Fibroblast of skin of right biceps (primary cell): ENCODE data around the gene CERS6.
"Not testable (repeated sequence)": the region's sequence is repeated elsewhere in the genome, so short reads cannot be mapped to it uniquely, and the experiment has no call there.

Experiments used
- DNase-seq: peaks from one replicate; pipeline ENCODE4 v3.0.0-alpha.2; 2013

CERS6 gene

GRCh38 chr2:168469281-168469988 lies 13.4 kb downstream of the CERS6 start:
- DNase-seq, result no peak

GRCh38 chr2:168470320-168471162 lies 14.5 kb downstream of the CERS6 start:
- no peak for DNase-seq

- DNase-seq, result no peak
Observed at GRCh38 chr2:168471163-168471475, 15.0 kb downstream of the CERS6 start.

DNA sequence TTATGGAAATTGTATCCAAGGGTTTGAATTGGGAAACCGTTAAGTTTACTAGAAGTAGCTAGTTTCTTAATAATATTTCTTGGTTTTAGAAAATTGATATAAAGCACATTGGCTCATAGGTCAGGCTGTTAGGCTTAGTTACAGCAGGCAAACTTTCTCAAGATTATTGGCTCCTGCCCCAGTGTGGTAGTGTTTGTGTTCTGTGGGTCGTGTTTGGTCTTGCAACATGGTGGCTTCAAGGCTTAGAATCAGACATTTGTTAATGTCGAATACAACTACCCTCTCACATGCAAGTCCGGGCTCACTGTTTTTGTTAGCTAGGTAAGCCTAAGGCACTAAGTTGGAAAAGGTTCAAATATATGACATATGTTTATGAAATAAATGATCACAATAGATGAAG lies 19.6 kb downstream of the CERS6 start:
- DNase-seq, result no peak

DNA sequence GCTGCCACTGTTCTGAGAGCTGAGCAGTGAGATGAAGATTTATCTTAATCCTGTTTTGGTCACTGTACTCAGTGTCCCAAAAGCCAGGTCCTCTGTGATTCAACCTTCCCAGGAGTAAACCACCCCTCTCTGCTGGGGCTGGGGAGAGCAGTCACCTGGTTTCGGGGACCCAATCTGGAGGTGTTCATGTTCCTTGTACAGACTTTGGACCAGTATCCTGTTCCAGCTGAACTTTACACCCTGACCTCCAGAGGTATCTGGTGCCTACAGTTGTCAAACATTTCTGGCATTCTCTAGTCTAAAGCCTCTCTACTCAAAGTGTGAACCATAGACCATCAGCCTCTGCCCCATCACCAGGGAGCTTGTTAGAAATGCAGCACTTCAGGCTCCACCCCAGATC lies 22.1 kb downstream of the CERS6 start:
- DNase-seq, result no peak

GRCh38 chr2:168480356-168480755 lies 24.3 kb downstream of the CERS6 start:
- DNase-seq, result no peak

DNA sequence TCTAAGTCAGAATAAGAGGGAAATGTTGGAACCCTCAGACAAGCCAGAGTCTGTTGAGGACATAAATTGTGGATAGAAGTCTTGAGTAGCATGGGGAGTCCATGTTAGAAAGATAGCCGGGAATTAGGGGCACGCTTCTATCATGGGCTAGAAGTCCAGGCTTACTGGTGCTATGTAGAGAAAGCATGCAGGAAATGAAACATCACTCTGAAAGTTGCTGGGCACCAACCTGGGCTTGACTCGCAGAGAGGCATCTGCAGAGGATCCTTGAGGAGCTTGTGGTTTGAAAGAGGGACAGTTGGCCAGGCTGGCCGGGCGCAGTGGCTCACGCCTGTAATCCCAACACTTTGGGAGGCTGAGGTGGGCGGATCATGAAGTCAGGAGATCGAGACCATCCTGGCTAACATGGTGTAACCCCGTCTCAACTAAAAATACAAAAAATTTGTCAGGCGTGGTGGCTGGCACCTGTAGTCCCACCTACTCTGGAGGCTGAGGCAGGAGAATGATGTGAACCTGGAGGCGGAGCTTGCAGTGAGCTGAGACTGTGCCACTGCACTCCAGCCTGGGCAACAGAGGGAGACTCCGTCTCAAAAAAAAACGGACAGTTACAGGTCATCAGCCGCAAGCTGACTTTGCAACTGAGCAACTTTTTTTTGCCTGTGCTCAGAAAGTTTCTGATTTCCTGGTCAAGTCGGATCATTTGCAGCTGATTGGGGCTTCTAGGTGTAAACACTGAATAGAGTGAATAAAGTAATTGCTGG lies 24.9 kb downstream of the CERS6 start:
- DNase-seq, result no peak

DNA sequence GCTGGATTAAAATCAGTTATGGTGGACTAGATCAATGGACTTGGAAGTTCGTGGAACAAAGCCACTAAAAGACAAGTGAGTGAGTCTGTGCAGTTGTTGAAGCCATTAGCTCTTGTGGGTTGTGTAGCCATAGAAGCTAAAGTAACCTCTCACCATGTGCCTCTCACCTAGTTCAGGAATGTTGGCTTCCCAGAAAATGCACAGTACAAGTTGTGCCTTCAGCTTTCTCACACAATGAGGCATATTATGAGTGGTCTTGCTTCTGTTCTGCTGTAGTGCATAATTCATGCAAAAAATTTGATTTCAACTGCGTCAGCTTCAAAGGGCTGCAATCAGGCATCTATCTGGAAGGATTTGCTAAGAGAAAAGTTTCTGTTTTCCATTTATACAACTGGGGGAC lies 26.2 kb downstream of the CERS6 start:
- DNase-seq, result no peak

DNA sequence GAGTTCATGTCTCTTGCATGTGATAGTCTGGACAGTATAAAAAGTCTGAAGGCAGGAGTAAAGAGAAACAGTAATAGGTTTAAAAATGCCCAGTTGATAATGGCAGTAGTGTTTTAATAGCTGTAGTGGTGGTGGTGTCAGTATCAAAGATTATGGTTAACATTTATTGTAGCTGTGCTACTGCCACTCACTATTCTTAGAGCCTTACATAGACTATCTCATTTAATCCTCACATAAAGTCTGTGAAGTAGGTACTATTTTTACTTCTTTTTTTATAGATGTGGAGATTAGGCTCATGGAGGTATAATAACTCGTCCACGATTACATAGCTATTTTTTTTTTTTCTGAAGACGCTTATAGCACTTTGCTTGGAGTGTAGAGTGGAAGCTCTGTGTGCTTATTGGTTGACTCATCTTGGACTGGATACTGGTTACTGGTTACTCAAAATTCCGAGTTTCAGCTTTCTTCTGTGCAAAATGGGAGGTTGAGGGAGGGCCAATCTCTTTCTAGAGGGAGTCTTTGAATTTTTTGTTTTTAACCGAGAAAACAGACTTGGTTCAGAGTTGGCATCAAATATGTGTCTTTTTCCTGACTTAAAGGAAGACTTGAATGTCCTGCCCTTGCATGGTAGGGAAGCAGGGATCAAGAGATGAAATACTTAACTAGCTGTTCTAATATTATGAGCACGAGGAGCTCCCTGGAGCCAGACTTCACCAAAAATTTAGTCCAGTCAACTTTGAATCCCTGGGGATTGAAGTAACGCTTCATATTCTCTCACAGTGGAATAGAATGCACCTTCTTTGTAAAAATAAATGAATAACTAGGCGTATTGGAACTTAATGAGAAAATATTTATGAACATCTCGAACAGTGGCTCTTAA lies 27.1 kb downstream of the CERS6 start:
- no peak for DNase-seq

DNA sequence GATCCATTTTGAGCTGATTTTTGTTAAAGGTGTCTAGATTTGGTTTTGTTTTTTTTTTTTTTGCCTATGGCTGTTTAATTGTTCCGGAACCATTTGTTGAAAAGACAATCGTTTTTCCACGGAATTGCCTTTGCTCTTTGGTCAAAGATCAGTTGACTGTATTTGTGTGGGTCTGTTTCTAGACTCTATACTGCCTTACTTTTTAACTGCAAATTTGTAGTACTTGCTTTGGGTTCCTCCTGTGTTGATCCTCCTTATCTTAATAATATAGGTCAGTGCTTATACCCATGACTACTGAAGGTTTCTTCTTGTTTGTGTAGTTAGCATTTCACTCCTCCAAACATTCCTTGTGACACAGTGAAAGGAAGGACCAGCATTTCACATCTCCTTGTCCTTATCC lies 30.4 kb downstream of the CERS6 start:
- DNase-seq, result no peak

DNA sequence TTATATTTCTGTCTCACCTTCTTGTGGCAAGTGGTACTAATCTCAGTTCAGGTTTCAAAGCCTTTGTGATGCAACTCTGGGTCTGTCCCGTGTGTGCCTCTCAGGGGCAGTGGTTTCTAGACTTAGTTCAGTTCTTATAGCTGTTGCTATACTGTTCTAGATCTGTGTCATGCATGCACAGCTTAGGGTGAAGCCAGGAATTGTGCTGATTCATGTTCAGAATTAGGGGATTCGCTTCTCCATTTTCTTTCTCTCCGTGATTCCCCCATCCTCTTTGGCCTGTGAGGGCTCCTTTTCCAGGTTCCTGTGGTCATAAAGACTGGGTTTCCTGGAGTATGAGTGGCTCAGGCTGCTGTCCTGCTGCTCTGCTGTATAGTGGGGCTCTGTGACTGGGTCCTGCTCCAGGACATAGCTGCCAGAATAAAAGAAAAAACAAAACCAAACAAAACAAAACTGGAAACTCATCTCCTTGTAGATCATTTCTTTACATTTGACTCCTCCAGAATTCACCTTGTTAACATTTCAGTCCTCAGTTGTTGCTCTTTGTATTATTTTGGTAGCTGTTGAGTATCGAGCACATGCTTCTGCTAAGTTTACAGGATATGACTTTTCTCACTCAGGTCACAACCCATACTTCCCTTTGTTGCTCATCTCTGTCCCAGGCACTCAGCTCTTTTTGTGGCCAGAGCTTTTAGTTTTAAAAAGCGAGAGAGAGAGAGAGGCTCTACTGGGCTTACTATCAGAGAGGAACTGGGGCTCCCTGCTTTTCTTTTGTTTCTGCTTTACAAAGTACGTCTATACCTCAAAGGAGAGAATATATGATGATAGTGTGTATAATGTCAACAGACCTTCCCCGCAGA lies 34.2 kb downstream of the CERS6 start:
- peak; percentile 59 for DNase-seq

DNA sequence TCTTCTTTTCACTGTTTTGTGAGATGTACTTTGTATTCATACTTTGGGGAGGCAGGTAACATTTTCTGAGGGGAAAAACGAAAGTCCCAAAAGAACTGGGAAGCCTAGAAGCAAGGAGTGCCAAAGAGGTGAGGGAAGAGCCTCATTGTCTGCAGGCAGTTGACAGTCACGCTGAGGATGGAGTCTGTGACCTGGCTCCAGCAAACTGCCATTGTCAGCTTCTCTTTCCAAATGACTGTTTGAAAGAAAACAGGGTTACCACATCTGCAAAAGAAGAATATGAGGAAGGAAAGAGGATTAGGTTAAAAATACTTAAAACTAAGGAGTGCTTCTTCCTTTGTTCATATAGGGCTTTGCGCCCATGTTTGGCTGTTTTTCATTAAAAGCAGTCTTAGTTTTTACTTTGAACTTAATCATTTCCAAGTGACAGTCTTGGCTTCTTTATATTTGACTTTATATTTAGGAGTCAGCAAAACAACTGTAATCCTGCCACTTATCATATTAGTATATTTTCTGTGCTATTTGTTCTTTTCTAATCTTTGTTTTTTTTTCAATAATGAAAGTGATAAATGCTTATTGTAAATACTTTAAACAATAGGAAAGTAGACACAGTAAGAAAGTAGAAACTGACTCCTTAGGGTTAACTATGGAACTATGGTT lies 35.0 kb downstream of the CERS6 start:
- peak; percentile 16 for DNase-seq

DNA sequence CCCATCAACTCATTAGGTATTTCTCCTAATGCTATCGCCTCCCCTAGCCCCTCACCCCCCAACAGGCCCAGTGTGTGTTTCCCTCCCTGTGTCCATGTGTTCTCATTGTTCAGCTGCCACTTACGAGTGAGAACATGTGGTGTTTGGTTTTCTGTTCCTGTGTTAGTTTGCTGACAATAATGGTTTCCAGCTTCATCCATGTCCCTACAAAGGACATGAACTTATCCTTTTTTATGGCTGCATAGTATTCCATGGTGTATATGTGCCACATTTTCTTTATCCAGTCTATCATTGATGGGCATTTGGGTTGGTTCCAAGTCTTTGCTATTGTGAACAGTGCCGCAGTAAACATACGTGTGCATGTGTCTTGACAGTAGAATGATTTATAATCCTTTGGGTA lies 35.7 kb downstream of the CERS6 start:
- DNase-seq, result not testable (repeated sequence)

DNA sequence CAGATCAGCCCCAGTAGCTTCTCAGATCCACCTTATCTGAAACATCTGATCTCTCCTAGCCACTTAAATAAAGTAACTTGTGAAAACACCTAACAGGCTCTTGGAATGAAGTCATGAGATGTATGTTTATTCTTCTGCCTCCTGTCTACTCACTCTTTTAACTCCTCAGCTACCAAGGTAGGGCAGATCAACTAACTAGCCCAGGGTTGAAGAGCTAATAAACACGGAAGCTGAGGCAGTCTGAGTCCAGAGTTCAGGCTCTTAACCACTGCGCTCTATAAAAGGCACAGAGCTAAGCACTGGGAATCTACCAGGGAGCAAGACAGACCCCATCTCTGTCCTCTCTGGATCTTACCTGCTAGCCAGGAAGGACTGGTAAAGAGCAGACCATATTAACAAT lies 37.1 kb downstream of the CERS6 start:
- DNase-seq, result not testable (repeated sequence)

DNA sequence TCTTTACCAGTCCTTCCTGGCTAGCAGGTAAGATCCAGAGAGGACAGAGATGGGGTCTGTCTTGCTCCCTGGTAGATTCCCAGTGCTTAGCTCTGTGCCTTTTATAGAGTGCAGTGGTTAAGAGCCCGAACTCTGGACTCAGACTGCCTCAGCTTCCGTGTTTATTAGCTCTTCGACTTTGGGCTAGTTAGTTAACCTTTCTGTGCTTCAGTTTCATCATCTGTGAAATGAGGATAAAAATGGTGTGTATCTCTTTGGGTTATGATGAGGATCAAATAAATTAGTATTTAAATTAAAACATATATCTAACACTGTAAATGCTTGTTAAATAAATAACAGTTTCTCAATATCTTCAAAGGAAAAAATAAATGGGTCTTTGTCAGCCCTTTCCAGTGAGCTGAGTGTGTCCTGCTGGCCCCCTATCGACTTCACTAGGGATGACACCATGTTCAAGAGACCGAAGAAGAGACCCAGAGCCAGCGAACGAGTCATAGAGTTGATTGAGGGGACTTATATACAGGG lies 38.2 kb downstream of the CERS6 start:
- peak; percentile 38 for DNase-seq

- no peak for DNase-seq
Observed at GRCh38 chr2:168495524-168495923, 39.5 kb downstream of the CERS6 start.

DNA sequence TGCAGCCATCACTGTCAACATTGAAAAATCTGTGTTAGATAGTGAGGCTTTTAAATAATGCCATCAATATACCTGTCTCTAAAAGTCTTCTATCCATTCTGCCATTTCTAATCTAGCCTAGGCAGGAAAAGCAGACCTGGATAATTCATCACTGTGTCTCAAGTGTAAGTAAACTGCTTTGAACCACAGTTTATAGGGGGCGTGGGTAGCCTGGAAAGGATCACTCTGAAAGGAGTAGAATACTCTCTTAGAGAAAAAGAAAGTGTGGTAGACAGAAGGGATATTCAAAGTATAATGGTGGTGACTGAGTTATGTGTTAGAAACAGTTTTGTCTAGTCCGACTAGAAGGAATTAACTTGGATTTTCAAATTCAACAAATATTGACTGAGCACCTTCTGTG lies 40.8 kb downstream of the CERS6 start:
- DNase-seq, result no peak

DNA sequence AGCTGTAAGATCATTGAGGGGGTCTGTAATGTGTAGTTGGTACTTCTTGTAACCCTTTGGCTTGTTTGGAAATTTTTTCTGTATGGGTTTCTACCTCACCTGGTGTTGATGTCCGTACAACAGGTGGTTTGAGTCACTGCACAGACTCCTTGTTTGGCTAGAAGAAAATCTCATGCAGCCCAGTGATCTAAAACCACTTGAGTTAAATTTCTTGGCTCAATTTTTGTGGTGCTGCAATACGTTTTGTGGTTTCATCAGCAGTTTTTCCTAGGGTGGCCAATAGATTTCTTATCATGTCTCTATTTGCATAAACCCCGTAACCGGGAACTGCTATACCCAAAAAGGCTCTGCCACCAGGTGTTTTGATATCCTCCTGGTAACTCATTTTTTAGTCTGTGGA lies 43.4 kb downstream of the CERS6 start:
- no peak for DNase-seq

DNA sequence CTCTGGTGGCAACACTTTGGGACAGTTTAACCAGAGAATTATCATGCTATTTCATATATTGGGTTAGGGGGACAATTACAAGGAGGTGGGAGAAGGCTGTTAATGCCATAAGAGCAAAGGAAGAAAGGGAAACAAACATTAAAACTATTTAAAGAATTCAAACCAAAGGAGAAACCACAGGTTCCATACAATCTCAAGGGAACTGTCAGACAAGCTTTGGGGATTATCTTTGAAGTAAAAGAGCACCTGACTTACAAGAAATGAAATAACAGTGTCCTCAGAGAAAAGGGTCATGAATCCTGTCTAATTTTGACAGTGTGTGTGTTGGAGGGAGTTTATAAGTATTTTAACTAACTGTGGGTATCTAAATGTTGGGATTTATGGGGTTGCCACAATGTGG lies 44.4 kb downstream of the CERS6 start:
- peak; percentile 17 for DNase-seq

GRCh38 chr2:168501466-168502065 lies 45.5 kb downstream of the CERS6 start:
- no peak for DNase-seq

- not testable (repeated sequence) for DNase-seq
Observed at GRCh38 chr2:168502852-168503251, 46.8 kb downstream of the CERS6 start.
